ENCODE results near the gene ATP5F1D. TPM values are rescaled to one million over a fixed set of nuclear protein-coding genes. Genes with fewer than 3 reads are reported as not detected.

Gene ATP5F1D
- total and polyA plus RNA-seq, 2 experiments from 2014 or later, result 139 to 396 TPM

DNA sequence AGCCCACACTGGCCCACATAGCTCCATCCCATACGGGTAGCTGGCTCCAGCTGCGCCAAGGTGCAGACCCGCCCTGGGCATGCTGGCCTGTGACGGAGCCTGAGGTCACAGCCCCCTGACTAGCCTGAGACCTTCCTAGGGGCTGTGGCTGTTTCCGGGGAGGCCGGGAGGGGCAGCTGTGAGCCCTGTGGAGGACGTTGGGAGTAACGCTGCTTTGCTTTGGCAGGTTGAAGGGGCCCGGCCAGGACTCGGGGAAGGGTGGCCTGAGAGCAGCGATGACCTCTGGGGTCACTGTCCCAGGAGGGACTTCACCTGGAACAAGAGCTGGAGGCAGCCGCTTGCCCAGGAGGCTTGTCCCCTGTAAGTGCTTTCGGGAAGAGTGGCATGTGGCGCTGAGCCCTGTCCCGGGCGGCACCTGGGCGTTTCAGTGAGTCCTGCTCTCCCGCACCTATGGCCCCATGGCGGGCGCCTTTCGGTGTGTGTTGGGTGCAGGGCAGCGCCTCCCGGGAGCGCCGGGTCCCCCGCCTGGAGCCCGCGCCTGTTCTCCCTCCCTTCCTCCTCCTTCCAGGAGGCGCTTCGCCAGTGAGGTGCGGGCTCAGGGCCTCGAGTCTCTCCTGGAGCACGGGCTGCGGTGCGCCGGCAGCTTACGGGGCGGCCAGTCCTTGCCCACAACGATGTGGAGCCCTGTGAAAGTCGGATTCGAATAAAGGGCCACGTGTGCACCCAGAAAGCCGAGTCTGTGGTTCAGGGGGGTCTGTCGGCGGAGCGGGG lies 32.7 kb downstream of the ATP5F1D start:
- peaks cover 31% of the 10 kb centered on the region for H3K36me3 ChIP-seq (ENCODE audit: insufficient read depth)
- Mint-ChIP-seq H3K9me3 (no peaks in the 10 kb centered on the region), H3K4me3 (peak overlapping the region; percentile 75), H3K27me3 (ENCODE audit: insufficient read depth, low read depth, poor library complexity) (peaks cover 41% of the 10 kb centered on the region), H3K27ac (peak overlapping the region; percentile 97), H3K4me1 (peaks cover 46% of the 10 kb centered on the region), H3K36me3 (ENCODE audit: low read depth) (peaks cover 56% of the 10 kb centered on the region)
- H3K4me2 ChIP-seq, result peak overlapping the region; percentile 97
- H3K4me3 ChIP-seq, result peak overlapping the region; percentile 88
- DNase-seq (ENCODE audit: low spot score), result no peak
- no peaks in the 10 kb centered on the region for H3K9me2 ChIP-seq (ENCODE audit: insufficient read depth)
- H3K79me2 ChIP-seq (replicated peaks; ENCODE audit: insufficient read depth), result peaks cover 50% of the 10 kb centered on the region
- H4K20me1 ChIP-seq (replicated peaks; ENCODE audit: insufficient read depth), result peaks cover 37% of the 10 kb centered on the region
- TF ChIP-seq ZNF331 (CRISPR knock-in tag; IDR thresholded peaks at IDR 0.05; ENCODE audit: low read depth) (no peak), NANOG (IDR thresholded peaks at IDR 0.05; ENCODE audit: borderline replicate concordance) (no peak), EZH2 (IDR thresholded peaks at IDR 0.05; ENCODE audit: low read depth, unreplicated experiment) (no peak), CREB1 (CRISPR knock-in tag; IDR thresholded peaks at IDR 0.05; ENCODE audit: low read depth) (no peak), JUNB (IDR thresholded peaks at IDR 0.05; ENCODE audit: unreplicated experiment) (no peak), POLR2AphosphoS5 (IDR thresholded peaks at IDR 0.05; ENCODE audit: low read depth) (no peak), EZH2phosphoT487 (IDR thresholded peaks at IDR 0.05; ENCODE audit: unreplicated experiment) (no peak), STAT1 (IDR thresholded peaks at IDR 0.05; ENCODE audit: unreplicated experiment) (no peak), ZNF114 (CRISPR knock-in tag; IDR thresholded peaks at IDR 0.05) (no peak)
- TF ChIP-seq, protein P1, sequence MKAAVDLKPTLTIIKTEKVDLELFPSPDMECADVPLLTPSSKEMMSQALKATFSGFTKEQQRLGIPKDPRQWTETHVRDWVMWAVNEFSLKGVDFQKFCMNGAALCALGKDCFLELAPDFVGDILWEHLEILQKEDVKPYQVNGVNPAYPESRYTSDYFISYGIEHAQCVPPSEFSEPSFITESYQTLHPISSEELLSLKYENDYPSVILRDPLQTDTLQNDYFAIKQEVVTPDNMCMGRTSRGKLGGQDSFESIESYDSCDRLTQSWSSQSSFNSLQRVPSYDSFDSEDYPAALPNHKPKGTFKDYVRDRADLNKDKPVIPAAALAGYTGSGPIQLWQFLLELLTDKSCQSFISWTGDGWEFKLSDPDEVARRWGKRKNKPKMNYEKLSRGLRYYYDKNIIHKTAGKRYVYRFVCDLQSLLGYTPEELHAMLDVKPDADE (IDR thresholded peaks at IDR 0.05), result no peak
- TF ChIP-seq, protein P2, sequence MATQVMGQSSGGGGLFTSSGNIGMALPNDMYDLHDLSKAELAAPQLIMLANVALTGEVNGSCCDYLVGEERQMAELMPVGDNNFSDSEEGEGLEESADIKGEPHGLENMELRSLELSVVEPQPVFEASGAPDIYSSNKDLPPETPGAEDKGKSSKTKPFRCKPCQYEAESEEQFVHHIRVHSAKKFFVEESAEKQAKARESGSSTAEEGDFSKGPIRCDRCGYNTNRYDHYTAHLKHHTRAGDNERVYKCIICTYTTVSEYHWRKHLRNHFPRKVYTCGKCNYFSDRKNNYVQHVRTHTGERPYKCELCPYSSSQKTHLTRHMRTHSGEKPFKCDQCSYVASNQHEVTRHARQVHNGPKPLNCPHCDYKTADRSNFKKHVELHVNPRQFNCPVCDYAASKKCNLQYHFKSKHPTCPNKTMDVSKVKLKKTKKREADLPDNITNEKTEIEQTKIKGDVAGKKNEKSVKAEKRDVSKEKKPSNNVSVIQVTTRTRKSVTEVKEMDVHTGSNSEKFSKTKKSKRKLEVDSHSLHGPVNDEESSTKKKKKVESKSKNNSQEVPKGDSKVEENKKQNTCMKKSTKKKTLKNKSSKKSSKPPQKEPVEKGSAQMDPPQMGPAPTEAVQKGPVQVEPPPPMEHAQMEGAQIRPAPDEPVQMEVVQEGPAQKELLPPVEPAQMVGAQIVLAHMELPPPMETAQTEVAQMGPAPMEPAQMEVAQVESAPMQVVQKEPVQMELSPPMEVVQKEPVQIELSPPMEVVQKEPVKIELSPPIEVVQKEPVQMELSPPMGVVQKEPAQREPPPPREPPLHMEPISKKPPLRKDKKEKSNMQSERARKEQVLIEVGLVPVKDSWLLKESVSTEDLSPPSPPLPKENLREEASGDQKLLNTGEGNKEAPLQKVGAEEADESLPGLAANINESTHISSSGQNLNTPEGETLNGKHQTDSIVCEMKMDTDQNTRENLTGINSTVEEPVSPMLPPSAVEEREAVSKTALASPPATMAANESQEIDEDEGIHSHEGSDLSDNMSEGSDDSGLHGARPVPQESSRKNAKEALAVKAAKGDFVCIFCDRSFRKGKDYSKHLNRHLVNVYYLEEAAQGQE (IDR thresholded peaks at IDR 0.05; ENCODE audit: unreplicated experiment), result no peak
- no peak overlapping the region for H2AFZ ChIP-seq
- ATAC-seq, result peak; percentile 2
- peaks cover 63% of the 10 kb centered on the region for H3F3A ChIP-seq (replicated peaks; ENCODE audit: low read depth)
- peak overlapping the region; percentile 91 for H3K27ac ChIP-seq (ENCODE audit: low read depth)
- peaks cover 32% of the 10 kb centered on the region for H3K4me1 ChIP-seq (ENCODE audit: insufficient read depth)
- H3K27me3 ChIP-seq (ENCODE audit: insufficient read depth), result no peaks in the 10 kb centered on the region

Data from GM23338 (cell line).